SW480 (cell line): Measurements from ENCODE around the gene WSB2.
"Not testable (repeated sequence)": the region's sequence is repeated elsewhere in the genome, so short reads cannot be mapped to it uniquely, and the experiment has no call there.

ENCODE experiments used
- DNase-seq: peaks from one replicate; pipeline ENCODE4 v3.0.0-alpha.2; 2016; ENCODE audit warnings: low spot score

WSB2 gene

DNA sequence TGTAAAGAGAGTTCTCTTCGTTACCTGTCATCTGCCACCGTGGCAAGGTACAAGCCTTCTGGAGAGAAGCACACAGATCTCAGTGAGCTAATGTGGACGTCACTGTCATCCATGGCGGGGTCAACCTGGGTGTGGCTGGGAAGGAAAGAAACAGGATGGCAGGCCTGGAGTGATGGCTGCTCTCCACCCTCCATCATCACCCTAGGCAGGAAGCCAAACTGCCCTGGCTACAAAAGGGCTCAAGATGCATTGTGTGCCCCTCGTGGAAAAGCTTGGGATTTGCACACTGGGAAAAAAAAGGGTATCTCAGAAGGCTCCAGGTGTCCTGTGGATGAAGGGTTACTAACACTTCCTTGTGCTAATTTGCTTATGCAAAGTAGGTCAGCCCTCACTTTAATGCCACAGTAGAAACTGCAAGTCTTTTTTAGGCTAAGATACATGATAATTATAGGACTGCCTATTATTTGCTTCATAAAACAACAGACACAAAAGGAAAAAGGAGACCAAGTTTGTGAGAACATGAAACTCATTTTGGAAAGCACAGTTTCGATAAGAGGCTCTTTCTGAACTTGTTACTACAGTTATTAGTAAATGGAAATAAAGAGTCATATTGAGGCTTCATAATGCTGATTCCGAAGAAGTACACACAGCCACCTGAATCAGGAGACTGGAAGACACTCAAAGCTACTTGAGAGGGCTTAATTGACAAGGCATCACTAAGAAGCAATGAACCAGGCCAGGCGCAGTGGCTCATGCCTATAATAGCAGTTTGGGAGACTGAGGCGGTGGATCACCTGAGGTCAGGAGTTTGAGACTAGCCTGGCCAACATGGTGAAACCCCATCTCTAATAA is 25.6 kb downstream of the WSB2 start:
- DNase-seq: no peak

DNA sequence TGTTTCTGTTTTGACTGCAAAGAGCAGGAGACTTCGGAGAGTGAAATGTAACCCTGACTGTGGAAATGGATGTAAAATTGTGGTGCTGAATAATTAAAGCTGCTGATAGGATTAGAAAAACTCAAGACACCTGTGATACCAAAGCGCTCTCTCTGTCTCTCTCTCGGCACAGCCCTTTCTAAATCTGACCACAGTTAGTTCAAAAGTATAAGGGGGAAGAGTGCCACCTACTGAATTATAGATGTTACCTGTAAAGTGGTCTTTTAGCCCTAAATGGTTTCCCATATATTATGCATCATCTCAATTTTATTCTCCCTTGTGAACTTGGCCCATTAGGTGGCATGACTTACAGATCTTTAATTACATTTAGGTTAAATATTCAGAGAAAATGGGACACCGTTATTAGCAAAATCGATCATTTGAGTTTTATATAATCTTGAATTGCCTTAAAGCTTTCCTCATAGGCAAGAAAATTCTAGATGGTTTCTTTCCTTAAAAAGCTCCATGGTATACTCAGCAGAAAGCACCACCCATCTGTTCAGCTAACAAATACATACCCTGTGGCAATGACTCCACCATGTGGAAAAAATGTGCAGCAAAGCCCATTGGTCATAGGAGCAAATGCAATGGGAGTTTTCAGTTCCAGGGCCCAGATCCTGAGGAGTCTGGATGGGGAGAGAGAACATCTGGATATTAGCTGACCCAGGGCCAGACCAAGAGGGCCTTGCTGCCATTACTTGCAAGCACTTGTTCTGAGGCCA is 26.4 kb downstream of the WSB2 start:
- DNase-seq: peak; percentile 52

DNA sequence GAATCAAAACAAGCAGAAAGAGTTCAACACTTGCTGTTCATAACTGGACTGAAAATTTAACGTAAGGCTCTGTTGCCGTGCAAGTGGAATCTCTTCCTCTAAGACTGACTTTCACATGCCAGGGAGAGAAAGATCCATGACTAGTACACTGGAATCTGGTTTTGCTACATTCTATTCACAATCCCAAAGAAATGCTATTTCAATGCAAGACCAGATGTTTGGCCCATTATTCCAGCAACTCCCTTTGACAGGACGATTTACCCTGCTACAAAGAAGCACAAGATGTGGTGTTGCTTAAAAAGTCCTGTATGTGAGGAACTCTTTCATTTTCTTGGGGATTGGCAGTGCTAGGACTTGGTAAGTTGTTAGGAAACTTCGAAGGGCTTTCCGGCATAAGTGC is 27.1 kb downstream of the WSB2 start:
- no peak for DNase-seq

DNA sequence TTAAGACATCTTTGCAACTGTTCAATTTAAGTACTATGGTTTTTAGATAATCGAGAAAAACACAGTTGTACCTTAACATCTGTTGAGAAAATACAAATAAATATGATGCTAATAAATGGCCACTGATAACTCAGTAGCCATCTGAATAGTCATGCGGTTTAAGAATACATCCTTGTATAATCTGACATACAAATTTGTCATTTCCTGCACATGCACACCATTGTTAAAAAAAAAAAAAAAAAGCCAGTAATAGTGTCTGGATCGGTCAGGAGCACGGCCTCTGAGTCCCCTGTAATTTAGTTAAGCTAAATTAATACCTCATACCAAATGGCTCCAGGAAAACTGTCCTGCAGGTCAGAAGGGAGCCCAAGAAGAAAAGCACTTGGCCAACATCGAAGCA is 27.7 kb downstream of the WSB2 start:
- no peak for DNase-seq

DNA sequence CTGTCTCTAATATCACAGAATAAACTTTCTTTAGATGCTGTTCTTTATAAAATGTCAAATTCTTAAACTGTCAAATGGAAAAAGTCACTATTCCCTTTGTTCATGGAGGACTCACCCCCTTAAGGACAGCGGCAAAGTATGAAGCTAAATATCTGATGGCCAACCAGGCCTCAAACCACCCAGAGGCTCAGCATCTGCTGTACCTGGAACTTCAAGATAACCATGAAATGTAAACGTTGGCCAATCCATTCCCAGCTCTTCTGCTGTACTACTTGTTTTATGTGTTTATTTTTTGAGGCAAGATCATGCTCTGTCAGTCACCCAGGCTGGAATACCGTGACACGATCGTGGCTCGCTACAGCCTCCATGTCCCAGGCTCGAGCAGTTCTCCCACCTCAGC is 28.8 kb downstream of the WSB2 start:
- DNase-seq: no peak

DNA sequence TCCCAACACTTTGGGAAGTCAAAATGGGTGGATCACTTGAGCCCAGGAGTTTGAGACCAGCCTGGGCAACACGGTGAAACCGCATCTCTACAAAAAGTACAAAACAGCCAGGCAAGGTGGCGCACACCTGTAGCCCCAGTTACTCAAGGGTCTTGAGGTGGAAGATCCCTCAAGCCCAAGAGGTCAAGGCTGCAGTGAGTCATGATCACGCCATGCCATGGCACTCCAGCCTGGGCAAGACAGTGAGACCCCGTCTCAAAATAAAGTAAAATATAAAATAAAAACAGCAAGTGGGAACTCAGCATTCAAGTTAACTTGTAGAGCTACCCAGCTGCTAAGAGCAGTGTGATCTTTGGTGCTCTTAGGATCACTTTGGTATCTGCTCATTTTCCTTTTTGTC is 31.8 kb downstream of the WSB2 start:
- no peak for DNase-seq

DNA sequence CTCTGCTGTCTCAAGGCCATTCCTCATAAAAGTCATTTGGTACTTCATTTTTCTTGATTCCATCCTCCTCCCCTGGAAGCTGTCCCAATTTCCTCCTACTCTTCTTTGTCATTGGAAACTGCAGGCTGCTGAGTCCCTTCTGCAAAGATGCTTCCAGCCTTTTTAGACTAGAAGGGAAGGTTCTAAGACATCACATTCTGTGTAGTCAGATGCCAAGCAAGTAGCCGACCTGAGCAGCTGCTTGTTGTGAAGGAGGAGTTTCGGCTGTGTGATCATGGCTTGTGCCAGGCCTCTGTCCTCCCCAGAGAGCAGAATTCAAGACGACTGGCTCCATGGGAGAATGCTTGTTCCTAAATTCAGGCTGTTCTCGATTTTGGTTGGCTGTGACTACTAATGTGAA is 35.8 kb downstream of the WSB2 start:
- no peak for DNase-seq

DNA sequence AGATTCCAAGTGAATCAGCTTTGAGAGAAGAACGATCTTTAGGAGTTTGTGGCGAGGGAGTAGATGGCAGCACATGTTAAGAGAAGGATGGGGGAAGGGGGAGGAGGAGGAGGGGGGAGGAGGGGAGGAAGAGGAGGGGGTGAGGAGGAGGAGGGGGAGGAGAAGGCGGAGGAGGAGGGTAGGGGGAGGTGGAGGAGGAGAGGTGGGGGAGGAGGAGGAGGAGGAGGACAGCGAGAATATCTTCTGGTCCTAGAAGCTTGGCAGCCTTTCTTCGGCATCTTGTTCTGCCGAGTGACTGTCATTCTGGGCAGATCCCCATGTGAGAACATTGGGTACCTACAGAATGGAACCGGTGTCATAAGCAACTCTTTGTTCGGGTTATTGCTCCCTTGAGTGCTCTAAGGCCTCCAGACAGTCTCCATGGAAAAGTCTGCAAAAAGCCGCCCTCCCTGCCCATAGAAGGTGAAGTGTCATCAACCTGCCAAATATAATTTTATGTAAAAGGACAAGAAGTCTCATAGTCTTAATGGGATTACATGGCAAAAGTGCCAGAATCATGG is 37.6 kb downstream of the WSB2 start:
- no peak for DNase-seq

DNA sequence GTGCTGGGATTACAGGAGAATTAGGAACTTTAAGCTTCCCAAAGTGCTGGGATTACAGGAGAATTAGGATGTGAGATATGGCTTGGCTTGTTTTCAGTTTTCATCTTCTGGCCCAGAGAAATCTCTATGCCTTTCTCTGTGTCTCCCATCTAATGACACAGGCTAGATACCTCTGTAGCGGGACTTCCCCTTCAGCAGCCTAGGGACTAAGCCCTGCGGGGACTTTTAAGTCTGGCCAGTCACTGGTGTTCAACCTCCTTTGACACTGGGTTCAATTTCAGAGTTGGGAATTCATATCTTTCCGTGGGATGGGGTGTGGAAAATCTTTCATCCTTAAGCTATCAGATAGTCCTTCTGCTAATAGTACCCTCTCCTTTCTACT is 38.3 kb downstream of the WSB2 start:
- DNase-seq: no peak

DNA sequence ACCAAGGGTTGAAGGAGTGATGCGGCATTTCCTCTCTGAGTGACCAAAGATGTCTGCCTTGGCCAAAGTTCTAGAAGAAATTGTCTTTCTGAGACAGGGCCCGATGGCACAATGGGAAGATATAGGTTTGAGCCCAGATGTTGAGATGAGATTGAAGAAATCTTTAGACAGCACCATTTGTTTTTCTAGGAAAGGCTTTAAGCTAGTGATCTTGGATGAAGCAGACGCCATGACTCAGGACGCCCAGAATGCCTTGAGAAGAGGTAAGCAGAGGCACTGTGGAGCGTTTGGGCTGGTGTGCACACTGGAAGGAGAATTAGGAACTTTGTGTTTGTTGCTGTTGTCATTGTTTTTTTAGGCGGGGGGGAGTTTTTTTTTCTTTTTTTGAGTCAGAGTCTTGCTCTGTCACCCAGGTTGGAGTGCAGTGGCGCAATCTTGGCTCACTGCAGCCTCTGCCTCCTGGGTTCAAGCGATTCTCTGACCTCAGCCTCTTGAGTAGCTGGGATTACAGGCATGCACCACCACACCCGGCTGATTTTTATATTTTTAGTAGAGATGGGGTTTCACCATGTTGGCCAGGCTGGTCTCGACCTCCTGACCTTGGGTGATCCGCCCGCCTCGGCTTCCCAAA is 38.8 kb downstream of the WSB2 start:
- not testable (repeated sequence) for DNase-seq

DNA sequence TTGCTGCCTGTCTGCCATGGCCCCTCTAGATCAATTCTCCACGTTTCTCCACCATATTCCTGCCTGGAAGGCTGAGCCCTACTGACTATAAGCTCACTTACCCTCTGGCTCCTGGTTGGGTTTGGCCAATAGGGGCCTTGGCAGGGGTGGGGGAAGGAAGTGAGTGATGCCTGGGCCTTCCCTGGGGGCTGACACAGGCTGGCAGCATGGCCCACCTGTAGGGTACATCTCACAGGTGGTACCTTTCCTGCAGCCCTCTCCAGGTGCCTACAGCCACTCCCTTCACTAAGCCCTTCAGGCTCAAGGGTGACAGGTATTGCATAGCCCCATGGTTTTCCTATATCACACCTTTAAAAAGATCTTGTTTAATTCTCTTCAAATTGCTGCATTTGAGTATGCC is 40.9 kb downstream of the WSB2 start:
- DNase-seq: no peak

DNA sequence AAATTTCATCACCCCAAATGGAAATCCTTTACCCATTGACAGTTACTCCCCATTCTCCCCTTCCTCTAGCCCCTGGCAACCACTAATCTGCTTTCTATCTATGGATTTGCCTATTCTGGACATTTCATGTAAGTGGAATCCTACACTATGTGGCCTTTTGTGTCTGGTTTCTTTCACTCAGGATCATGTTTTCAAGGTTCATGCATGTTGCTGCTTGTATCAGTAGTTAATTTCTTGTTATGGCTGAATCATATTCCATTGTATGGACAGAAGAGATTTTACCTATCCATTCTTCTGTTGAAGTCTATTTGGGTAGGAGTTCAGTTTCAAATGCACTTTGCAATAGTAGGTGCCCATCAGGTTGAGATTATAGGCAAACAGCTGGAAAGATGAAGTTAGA is 43.1 kb downstream of the WSB2 start:
- DNase-seq: no peak

DNA sequence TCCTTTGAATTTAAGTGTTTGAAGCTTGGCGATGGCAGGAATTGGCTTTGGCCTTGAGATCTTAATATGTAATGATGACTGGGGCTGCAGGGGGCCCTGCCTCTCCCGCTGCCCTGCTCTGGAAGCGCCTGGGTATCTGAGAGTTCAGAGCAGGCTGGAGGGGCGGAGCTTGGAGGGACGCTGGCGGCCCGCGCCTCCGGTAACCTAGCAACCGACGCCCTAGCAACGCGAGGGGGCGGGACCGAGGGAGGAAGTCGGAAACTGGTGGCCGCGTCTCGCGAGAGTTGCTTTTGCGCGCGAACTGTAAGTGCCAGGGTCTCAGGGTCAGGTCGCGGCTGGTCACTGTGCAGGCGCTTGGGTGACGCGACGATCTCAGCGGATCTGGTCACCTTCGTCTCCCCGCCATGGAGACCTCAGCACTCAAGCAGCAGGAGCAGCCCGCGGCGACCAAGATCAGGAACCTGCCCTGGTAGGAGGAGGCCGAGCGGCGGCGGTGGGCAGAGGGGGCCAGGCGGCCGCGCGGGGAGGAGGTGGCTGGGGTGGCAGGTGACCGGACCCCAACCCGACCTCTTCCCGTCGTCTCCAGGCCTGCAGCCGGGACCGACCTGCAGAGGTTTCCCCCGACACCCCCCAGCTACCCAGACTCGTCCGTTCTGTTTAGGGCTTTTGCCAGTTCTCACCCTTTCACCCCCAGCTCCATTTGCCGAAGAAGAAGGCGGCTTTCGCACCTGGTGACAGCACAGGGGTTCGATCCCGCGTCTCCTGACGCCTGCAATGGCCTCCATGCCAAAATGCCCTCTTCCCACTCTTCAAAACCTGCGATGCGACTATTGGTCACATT is 44.3 kb downstream of the WSB2 start, which contains the start of gene RFC5:
Gene RFC5 (plus strand): TSS at position 280 of the 841 bp plus-strand sequence. CDS start 125 bp downstream, at position 405.
- peak; percentile 96 for DNase-seq

DNA sequence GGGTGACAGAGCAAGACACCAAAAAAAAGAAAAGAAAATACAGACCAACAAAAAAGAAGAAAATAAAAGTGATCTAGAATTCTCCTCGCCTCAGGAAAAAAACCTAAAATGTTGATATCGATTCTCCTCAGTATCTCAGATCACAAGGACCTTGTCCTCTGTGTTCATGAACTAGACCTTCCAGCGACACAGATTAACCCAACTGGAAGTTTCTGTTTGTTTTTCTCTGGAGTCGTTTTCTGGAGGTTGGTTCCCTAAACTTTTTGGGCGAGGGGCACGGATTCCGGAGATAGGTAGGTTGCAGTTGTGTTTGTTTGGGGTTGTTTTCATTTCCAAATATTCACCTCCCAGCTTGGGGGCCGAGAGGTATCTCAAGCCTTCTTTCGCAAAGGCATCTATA is 45.0 kb downstream of the WSB2 start:
- DNase-seq: no peak

DNA sequence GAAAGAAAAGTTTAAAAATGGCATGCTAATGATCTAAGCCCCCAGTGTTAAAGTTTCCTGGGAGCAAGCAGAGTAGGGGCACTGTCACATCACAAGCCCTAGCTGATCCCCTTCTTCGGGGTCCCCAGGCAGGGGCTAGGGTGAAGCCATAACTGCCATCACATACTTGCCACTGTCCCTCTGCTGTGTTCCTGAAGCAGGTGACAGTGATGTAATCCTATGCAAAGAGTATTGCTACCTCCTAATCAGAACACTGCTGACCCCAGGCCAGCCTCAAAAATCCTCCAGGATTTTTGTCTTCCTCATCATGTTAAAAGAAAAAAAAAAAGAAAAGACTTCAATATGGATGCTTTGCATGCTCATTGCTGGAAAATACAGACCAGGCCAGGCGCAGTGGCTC is 45.7 kb downstream of the WSB2 start:
- DNase-seq: no peak

DNA sequence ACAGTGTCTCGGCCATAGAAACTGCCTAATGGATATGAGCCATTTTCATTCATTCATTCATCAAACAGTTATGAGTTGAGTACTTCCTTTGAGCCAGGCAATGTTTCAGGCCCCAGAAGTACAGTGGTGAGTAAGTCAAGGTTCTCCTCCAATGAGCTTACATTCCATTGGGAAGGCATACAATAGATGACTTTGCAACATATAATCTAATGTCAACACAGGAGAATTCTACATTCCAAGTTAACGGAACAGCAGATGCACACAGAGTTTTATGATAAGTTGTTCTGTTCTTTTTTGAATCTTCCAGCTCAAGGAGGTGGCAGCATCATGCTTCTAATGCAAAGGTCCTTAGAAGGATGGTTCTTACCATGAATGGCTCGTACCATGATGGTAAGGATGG is 47.7 kb downstream of the WSB2 start:
- no peak for DNase-seq

DNA sequence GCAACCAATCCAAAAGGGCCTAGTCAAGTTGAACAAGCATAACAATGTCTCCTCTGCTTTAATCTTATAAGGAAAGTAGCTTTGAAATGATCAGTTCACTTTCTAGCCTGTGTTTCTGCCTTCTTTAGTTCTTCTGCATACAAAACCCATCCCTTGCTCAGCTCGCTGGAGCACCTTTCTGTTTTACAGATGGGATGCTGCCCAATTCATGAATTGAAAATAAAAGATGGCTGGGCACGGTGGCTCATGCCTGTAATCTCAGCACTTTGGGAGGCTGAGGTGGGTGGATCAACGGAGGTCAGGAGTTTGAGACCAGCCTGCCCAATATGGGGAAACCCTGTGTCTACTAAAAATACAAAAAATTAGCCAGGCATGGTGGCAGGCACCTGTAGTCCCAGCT is 49.0 kb downstream of the WSB2 start:
- DNase-seq: no peak

DNA sequence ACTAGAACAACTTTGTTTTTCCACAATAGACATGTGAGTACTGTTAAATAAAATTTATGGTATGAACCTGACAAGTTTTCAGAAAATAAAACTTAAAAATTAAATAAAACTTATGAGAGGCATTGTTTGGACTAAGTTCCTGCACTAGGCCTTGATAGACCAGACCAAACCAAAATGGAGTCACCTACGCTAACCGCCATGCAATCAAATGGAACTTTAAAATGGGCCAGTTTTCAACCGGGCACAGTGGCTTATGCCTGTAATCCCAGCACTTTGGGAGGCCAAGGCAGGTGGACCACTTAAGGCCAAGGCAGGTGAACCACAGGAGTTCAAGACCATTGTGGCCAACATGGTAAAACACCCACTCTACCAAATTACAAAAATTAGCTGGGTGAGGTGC is 49.6 kb downstream of the WSB2 start:
- DNase-seq: no peak

DNA sequence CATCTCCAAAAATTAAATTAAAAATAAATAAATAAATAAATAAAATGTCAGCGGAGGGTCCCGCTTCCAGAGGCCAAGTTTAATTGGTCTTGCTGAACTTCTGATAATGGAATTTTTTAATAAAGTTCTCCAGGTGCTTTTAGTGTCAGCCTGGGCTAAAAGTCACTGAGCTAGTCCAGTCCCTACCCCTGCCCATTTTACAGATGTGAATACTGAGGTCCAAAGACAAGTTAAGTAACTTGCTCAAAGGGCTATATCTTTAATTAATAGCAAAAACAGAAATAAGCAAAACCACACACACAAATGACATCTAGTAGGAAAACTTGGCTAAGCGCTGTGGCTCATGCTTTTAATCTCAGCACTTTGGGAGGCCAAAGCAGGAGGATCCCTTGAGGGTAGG is 50.1 kb downstream of the WSB2 start:
- DNase-seq: no peak

DNA sequence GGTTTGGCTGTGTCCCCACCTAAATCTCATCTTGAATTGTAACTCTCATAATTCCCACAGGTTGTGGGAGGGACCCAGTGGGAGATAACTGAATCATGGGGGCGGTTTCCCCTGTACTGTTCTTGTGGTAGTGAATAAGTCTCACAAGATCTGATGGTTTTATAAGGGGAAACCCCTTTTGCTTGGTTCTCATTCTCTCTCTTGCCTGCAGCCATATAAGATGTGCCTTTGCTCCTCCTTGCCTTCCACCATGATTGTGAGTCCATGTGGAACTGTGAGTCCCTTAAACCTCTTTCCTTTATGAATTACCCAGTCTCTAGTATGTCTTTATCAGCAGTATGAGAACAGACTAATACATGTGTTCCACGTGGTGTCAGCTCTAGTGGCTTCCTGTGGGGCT is 61.2 kb downstream of the WSB2 start:
- DNase-seq: not testable (repeated sequence)

DNA sequence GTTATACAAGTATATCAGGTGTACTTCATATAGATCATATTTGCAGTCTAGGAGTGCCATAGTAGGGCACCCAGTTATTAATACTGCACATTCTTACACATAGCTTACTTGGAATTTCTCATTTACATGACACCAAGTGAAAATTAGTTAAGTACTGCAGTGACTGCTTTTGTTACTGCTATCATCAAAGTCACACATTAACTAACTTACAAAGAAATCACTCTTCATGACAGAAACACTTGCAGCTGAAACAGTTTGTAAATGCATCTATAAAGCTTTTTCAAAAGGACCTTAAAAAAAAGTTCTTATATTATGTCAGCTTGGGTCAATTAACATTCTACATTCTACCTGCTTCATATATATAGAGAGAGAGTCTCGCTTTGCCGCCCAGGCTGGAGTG is 62.3 kb downstream of the WSB2 start:
- DNase-seq: no peak
